Measurements from ENCODE around the gene FMN2.

The FMN2 gene

DNA sequence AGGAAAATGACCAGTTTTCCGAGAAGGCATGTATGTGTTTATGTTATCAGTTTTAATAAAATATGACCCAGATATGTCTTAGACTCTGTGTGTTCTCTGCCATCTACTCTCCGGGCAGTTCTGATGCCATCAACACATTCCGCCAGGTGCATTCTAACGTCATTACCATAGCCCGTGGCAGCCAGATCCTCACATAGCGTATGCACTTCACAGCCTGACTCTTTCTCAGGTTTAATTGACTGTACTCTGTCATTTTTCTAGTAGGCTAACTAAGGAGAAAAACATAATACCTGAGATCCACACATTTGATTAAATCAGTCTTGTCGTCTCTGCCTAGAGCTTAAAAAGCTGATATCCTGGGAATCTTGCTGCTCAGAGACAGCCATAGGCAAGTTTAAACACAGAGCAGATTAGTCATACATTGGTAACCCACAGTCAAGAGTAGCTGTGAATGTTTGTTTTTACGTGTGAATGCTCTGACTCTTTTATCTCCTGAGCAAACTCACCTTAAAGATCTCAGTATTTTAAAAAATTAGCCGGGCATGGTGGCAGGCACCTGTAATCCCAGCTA is 344.4 kb downstream of the FMN2 start:
- ATAC-seq = no peak
- no peak for DNase-seq

DNA sequence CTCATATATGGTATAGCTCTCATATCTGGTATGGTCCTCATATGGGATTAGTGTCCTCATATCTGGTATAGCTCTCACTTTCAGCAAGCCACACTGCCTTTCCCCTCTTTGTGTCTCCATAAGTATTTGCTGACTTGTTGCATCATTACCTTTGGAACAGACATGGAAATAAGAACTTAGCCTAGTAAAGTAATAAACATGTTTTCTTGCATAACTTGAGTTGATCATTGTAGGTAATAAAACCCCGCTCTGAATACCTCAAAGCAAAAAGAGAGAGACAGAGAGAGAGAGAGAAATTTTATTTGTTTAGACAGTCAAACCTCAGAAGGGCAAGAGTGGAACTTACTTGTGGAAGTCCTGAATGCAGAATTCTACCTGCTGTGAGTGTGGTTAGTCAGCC is 350.0 kb downstream of the FMN2 start:
- no peak for DNase-seq
- no peak for ATAC-seq

DNA sequence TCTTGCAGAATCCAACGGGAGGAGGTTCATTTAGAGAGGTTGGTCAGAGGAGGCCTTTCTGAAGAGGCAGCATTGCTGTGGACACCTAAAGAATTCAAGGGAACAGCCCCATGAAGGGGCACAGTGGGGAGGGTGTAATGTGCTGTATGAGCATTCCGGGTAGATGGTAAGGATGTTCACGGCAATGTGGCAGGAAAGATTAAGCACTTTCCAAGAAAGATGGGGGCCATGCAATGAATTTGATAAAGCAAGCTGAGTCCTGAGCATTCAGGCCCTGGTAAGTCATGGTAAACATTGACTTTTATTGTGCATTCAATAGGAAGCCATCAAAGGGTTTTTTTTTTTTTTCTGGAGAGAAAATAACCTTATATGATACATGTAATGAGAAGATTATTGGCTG is 353.7 kb downstream of the FMN2 start:
- DNase-seq = no peak
- ATAC-seq = no peak

DNA sequence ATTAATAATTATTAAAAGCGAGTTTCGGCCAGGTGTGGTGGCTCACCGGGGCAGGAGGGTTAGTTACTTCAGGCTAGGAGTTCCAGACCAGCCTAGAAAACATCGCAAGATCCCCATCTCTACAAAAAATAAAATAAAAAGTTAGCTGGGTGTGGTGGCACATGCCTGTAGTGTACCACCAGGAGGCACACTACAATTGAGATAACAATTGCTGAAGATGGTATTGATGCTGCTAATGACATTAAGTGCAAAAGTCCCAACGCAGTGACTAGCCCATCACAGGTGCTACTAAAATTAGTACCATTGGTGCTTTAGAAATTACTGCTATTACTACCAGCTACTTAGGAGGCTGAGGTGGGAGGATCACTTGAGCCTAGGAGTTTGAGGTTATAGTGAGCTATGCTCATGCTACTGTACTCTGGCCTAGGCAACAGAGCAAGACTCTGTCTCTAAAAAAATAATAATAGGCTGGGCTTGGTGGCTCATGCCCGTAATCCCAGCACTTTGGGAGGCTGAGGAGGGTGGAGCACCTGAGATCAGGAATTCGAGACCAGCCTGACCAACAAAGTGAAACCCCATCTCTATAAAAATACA is 363.6 kb downstream of the FMN2 start:
- ATAC-seq = no peak
- DNase-seq = no peak

DNA sequence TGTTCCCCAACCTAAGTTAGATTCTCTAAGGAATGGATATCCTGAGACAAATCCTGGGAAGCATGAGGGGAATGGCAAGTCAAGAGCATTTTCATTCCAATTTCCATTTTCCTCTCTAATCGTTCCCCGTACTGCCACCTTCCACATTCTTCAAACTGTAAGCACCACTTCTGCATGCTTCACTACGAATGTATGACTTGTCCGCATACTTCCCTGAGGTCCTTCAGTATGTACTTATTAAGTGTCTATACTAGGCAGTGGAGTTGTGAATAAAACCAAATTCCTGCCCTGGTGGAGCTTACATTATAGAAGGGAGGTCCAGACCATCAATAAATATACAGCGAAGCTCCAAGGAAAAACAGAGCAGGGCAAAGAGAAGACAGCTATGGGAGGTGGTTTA is 365.5 kb downstream of the FMN2 start:
- DNase-seq (no peak), ATAC-seq (no peak)

DNA sequence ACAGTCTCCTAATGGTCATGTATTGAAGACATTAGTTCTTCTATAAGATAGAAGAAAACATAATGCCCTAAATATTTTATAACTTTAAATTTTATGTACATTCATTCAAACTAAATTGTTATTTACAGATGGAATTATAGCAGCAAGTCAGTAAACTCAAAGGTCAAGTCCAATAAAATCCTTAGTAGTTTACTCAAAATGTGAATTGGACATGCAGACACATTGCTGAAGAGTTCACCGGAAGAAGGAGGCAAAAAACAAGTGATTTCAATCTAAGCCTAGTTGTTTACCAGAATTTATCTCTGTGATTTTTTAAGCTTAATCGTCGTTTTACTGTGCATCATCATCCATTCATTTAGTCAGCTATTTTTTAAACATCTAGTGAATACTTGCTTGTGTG is 370.6 kb downstream of the FMN2 start:
- DNase-seq (no peak), ATAC-seq (no peak)

DNA sequence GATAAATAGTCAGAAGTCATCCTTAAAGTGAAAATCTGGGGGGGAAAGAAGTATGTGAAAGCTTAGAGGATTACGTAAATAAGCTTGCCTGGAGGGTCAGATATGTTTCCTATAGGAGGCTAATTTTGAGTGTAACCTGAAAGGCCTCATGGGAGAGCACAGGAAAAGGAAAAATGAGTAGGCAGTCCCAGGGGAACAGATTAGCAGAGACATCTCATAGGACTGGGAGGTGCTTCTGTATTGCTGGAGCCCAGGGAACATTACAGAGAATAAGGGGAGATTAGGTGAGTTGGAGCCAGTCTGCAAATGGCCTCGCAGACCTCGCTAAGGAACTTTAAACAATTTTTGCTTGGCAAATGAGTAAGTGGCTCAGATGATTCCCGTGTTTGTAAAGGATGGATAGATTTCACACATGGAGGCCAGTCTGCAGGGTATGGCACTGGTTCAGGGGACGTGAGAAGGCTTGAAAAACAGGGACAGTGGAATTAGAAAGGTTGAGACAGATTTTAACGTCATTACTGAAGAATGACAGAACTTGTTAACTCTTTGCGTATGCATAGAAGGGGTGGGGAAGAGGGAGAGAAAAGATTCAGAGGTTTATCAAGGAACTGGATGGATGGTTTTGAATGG is 371.2 kb downstream of the FMN2 start:
- DNase-seq (no peak), ATAC-seq (no peak)

DNA sequence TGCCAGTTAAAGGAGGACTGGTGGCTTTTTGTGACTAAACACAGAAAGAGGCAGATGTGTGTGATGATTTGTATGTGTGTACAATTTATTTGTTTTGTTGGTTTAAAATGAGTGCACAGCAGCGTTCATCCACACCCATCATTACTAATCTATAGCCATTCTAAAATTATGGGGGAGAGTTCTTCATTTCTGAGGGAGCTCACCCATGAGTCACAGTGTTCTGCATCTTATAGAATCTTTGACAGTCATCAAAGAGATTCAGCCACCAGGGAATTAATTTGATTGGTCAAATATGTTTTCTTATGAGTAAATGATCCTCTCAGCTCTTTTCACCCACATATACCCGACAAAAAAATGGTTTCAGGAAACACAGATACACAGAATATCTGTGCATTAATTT is 372.4 kb downstream of the FMN2 start:
- ATAC-seq (no peak), DNase-seq (no peak)

DNA sequence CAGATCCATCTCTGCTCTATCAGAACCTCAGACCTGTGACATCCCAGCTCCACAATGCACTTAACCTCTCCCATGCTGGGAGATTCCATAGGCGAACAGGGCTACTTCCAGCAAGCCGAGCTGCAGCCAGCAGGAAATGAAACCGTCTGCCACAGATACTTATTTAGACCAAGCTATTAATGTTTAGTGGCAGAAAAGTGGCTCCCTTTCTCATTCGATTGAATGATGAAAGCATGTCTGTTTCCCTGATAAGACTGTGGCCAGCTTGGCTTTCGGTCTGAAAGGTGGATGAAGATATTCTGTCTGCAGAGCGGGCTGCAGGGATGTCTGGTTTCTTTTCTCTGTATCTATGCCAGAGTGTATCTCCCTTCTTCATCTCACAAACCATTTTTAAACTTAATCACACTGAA is 373.9 kb downstream of the FMN2 start:
- DNase-seq = no peak
- no peak for ATAC-seq

DNA sequence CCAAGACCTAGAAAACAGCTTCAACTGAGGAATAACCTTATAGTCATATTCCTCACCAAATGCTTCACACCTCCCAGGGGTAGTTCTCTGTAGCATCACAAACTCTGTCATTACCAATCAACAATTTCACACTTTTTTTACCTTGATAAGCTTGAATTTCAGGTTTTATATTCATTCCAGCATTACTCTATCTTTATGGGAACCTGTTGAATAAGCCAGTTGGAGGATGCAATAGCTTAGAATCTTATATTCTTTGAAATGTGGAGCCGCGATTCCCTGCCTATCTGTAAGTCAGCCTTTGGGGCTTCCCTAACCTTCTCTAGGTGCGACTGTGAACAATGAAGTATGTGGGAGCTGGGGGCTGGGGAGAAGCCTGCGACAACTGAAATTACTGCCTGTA is 374.8 kb downstream of the FMN2 start:
- ATAC-seq (no peak), DNase-seq (no peak)

DNA sequence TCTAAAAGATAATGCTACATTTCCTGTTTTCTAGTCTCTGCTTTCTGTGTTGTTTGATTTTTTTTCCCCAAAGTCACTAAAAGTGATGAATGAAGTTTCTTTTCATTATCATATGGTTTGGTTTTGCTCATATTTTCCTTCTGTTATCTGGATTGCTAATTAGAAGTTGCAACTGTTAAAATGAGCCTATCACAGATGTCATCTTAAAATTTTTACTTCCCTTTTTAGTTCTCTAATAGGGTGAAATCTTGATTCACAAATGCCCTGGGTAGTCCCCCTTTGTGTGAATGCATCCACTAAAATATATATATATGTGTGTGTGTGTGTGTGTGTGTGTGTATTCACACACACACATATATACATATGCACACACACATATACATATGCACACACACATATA is 376.2 kb downstream of the FMN2 start:
- ATAC-seq = no peak

DNA sequence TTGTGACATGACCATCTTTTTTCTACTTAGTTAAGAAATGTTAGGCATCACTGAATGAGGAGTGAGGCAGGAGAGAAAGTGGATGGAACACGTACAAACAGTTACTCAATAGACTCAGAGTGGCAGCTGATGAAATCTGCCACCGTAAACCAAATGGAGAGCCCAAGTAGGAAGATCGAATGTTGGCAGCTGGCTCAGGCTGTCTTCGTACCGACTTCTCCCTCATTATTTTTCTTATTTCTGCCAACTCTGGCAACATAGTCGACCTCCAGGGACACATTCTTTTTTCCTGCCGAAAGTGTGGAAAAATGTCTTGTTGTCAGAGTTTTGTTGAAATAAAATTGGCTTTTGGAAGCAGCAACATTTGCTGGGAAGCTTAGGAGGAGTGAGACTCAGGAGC is 377.0 kb downstream of the FMN2 start:
- ATAC-seq (no peak), DNase-seq (no peak)

More for the DNA sequence above, 376.2 kb downstream of the FMN2 start:
- DNase-seq = no peak

DNA sequence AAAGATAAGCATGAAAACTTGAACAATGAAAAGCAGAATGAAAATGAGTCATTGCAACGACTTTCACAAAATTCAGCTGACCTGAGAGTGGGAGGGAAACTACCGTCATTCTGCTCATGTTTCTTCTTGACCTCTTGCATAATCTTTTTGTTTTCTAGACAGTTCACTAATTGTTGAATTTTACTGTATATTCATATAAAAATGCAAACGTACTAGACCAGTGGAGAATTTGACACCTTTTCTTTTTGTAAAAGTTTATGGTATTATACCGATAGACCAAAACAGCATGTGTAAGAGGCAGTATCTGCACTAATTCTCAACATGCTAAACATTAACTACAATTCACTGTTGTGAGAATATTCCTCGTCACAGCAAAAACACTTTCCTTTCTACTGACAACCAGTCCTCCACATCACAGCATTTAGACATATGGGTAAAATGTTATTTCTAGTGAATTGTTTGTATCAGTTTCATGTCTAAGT is 382.5 kb downstream of the FMN2 start:
- ATAC-seq = no peak
- DNase-seq = no peak

DNA sequence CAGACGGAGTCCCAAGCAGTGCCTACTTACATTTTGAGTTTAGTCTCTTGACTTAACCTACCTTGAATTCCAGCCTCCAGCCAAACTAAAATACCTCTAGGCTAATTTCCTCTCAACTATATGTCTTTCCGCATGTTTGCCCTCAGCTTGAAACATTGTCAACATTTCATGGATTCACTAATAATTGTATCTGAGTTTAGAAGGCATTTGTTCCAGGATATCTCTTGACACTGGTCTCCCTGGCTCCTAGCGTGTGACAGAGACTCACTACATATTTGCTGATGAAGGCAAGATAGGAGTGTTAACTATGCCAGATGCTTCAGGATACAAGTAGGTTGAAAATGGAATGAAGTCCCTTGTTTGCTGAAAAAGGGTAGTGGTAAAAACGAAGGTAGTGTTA is 384.1 kb downstream of the FMN2 start:
- no peak for DNase-seq
- ATAC-seq = no peak

DNA sequence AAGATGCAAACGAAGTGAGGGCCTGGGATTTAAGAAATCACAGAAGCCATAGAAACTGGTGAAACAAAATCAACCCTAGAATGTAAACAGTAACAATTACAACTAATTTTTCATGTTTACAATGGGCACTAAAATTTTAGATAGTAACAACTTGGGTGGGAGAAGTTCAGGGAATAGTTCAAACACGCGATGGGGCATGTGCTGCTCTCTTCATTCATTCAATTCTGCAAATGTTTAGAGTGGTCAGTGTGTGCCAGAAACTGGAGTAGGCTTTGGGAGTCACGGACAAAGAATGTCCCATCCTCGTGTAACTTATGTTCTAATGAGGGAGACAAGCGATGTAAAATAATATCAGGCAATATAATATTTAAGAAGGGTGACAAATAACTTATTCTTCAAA is 386.9 kb downstream of the FMN2 start:
- no peak for ATAC-seq

DNA sequence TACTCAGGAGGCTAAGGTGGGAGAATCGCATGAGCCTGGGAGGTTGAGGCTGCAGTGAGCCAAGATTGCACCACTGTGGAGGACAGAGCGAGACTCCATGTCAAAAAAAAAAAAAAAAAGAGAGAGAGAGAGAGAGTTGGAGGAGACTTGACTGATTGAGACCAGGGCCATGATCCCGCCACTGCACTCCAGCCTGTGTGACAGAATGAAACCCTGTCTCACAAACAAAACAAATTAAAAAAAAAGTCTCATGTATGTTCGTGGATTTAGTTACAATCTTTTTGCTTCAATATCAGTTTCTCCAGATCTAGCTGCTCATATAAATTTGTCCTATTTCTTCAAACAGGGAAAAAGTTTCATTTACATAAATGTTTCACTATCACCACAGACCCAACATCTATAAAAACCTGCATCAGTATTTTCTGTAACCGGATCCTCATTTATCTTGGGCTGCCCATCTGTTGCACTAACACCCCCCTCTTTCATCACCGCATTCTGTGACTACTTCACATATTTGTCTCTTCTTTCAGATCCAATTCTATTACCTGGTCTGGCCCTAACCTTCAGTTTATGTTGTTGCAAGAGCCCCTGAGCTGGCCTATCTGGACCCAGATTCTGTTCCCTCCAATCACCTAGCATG is 393.2 kb downstream of the FMN2 start:
- ATAC-seq = no peak

More for the DNA sequence above, 386.9 kb downstream of the FMN2 start:
- DNase-seq = no peak

DNA sequence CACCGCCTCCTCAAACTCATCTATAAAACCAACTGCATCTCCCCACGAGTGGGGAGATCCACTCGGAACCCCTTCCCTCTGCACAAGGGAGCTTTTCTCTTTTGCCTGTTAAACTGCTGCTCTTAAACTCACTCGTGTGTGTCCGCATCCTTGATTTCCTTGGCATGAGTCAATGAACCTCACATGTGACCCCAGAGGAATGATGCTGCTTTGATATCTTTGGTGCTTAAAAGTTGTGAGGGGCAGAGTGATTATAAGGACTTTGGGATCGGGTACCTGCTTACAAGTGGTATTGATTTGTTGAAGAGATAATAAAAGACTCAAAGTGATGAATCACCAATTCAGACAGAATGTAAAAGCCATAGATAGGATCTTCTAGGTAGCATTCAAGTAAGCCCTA is 394.9 kb downstream of the FMN2 start:
- DNase-seq (no peak), ATAC-seq (no peak)

More for the DNA sequence above, 393.2 kb downstream of the FMN2 start:
- DNase-seq = no peak

DNA sequence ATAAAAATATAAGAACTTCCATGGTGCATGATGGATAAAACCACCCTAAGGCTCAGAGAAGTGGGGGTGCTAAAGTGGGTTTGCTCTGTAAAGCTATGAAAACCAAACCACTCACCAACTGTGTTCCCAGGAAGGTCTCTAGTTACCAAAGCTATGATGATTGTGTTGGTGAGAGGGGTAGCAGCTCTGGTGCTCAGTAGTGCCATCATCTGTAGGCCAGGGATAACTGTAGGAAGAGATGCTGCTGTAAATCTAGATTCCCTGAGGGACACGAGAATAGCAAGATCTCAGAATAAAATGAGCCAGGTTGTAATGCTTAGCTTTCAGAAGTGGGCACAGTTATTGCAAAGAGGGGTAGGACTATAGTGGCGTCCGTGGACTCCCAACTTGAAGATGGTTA is 395.8 kb downstream of the FMN2 start:
- ATAC-seq = no peak
- DNase-seq = no peak

DNA sequence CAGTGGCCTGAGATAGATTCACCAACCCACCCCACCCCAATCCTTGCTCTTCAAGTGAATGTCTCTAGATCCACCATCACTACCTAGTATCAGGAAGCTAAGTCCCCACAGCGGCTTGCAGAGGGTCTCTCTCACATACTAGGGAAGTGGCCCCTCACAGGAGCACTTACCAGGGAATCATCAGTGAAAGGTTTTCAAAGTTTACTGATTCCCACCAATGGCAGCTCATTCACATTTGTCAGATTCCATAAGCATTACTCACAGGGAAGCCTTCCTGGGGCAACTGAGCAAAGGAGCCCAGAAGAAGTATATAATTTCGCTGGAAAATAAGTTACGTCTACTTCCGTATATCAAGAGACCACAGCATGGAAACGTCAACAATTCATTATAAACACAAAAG is 399.5 kb downstream of the FMN2 start:
- no peak for DNase-seq
- ATAC-seq = no peak

DNA sequence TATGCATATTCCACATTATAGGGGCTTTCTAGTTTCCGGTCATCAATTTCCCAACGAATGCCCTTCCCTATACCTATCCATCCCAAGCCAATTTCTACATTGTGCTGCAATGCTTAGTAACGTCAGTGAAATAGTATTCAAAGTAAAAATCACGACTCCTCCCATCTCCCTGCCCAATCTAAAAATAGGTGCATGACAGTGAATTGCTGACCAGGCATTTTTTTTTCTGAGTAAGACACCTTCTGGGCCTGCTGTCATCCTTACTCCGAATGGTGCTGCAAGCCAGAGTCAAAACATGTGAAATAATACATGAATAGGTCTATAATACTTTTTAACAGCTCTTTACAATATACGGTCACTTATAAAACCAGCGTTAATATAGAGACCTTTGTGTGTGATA is 400.1 kb downstream of the FMN2 start:
- no peak for ATAC-seq

DNA sequence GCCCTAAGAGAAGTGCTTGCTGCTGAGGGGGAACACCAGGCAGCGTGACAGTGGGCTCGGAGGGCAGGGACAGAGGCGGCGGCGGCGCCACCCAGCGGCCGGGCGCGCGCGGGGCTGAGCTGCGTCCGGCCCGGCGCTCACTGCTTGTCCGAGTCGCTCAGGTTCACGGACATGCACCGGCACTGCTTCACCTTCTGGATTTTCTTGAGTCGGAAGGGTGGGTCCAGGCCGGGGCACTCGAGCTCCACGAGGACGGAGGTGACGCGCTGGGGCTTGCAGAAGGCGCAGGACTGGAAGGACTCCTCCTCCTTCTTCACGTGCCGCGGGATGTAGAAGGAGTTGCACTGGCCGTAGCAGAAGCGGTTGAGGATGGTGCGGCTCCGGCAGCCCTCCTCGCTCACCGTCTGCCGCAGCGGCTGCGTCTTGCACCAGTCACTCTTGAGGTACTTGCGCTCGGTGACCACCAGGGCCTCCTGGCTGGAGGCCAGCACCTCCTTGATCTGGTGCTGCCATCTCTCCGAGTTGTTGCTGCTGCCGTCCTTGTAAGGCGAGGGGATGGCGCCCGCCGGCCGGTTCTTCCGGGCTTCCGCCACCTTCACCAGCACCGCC is 401.3 kb downstream of the FMN2 start:
- peak; percentile 40 for ATAC-seq
- no peak for DNase-seq

More for the DNA sequence above, 400.1 kb downstream of the FMN2 start:
- DNase-seq = no peak

DNA sequence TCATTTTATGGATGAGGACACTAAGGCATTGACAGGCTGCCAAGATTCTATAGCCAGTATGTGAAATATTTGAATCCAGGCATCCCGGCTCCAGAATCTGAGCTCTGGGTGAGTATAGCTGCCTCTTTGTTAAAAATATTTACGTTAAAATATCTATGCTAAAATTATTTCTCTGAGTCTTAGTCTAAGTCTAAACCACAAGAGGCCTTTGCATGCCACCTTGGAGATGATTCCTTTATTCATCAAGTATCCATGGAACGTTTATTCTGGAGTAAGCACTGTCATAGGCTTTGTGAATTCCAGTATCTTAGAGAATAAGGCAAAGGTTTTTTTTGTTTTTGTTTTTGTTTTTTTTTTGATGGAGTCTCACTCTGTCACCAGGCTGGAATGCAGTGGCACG is 403.9 kb downstream of the FMN2 start:
- DNase-seq (no peak), ATAC-seq (no peak)

DNA sequence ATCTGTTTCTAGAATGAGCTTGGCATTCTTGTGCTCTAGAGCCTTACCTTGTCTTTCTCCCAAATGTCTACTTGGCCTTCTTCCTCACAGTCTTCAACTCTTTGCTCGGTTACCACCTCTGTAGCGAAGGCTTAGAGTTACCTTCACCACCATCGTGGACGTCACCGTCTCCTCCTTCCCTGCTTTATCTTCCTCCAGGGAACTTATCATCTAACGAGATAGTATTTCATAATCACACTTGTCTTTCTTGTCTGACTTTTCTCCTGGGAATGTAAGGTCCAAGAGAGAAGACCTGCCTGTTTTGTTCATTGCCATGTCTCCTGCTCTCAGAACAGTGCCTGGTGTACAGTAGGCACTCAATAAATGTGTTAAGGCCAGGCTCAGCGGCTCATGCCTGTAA is 404.7 kb downstream of the FMN2 start:
- ATAC-seq (no peak), DNase-seq (no peak)

All from stimulated activated naive CD8-positive, alpha-beta T cell treated with anti-CD3 and anti-CD28 coated beads, Interleukin-15, Interleukin-2, amounts not matched to agents 100 U/mL and 50 U/mL, for 24 hours (primary cell).